ENCODE data around the gene PACRG. TPM values are rescaled to one million over a fixed set of nuclear protein-coding genes. Genes with fewer than 3 reads are reported as not detected.

PACRG gene
- total and polyA plus RNA-seq, 2 of the 4 experiments (the other 2 are of a cell fraction): not detected

- intact Hi-C loops (cut with micrococcal nuclease) (no loop called here), dilution Hi-C loops (cut with HindIII; ENCODE audit: low sequenced_read_pairs, unreplicated experiment) (no loop called here), in situ Hi-C loops (cut with MboI; ENCODE audit: low sequenced_read_pairs) (no loop called here)
- ATAC-seq (ENCODE audit: low read depth) (no peak), DNase-seq (no peak)
- Histone ChIP-seq H4K8ac (ENCODE audit: low read depth in 2 of 2, low read length in 2 of 2) (no peak overlapping the region), H3K27ac (ENCODE audit: insufficient read depth, low read length) (no peak overlapping the region), H3K4me3 (ENCODE audit: insufficient read depth, low read depth, low read length) (no peak overlapping the region), H4K5ac (ENCODE audit: low read depth, low read length) (no peak overlapping the region), H3K36me3 (ENCODE audit: control insufficient read depth, insufficient read depth, low read length) (no peaks in the 10 kb centered on the region), H3K56ac (ENCODE audit: extremely low read depth, insufficient read depth, low read length) (no peak overlapping the region), H3K27me3 (ENCODE audit: control insufficient read depth, insufficient read depth, low read length) (no peaks in the 10 kb centered on the region), H2AFZ (replicated peaks; ENCODE audit: low read length, poor library complexity) (no peak overlapping the region), H2BK20ac (ENCODE audit: low read depth, low read length) (no peak overlapping the region), H3K9ac (ENCODE audit: low read depth, low read length) (no peak overlapping the region), H2BK120ac (ENCODE audit: low read depth, low read length) (no peak overlapping the region), H2AK5ac (ENCODE audit: low read depth, low read length) (no peak overlapping the region), H3K79me1 (ENCODE audit: low read depth in 1 of 2, low read length in 2 of 2) (no peaks in the 10 kb centered on the region), H3K4me1 (ENCODE audit: control insufficient read depth, insufficient read depth, low read length) (no peaks in the 10 kb centered on the region), H3K9me3 (ENCODE audit: control insufficient read depth, insufficient read depth, low read length) (peaks cover 33% of the 10 kb centered on the region), H3K9me1 (ENCODE audit: insufficient read depth, low read length) (no peaks in the 10 kb centered on the region), H3K14ac (replicated peaks; ENCODE audit: low read depth, low read length) (no peak overlapping the region), H3K23ac (ENCODE audit: low read depth, low read length) (no peak overlapping the region), H4K91ac (ENCODE audit: insufficient read depth, low read depth, low read length) (no peak overlapping the region), H2AK9ac (replicated peaks; ENCODE audit: low read depth, low read length, poor library complexity) (no peak overlapping the region), H2BK5ac (ENCODE audit: low read depth, low read length, poor library complexity, severe bottlenecking) (no peak overlapping the region), H3K18ac (ENCODE audit: low read depth, low read length) (no peak overlapping the region), H3K4ac (ENCODE audit: low read depth, low read length) (no peak overlapping the region), H4K20me1 (ENCODE audit: insufficient read depth, low read length) (no peaks in the 10 kb centered on the region), H2BK15ac (ENCODE audit: low read depth, low read length) (no peak overlapping the region), H3K4me2 (ENCODE audit: low read depth, low read length) (no peak overlapping the region)
- ChIA-PET POLR2A (ENCODE audit: unreplicated experiment) (no interaction called here), CTCF (no interaction called here)
- 6% methylated on average over 6 of the region's 21 CpGs; no CpG with 5 or more reads in 1 of the 2 experiments for WGBS, 2 experiments (ENCODE audit: extremely low coverage in 2 of 2, insufficient read length in 1 of 2)
- no TSS peak for BruUV-seq (replicated peaks)
- TF ChIP-seq MXI1 (IDR thresholded peaks at IDR 0.05; ENCODE audit: borderline replicate concordance, low read depth, low read length) (no peak), USF2 (IDR thresholded peaks at IDR 0.05; ENCODE audit: low read depth, low read length) (no peak), SMC3 (IDR thresholded peaks at IDR 0.05; ENCODE audit: low read depth, low read length) (no peak), ELK1 (IDR thresholded peaks at IDR 0.05; ENCODE audit: borderline replicate concordance, low read depth, low read length) (no peak), RCOR1 (IDR thresholded peaks at IDR 0.05; ENCODE audit: insufficient replicate concordance, low read length) (no peak), CTCF (conservative IDR thresholded peaks at IDR 0.05; ENCODE audit: low read depth, low read length) (no peak), MAZ (IDR thresholded peaks at IDR 0.05; ENCODE audit: borderline replicate concordance, low read depth, low read length) (no peak), RFX5 (IDR thresholded peaks at IDR 0.05; ENCODE audit: low read depth, low read length) (no peak), MAFK (IDR thresholded peaks at IDR 0.05; ENCODE audit: low read depth, low read length) (no peak), CHD1 (IDR thresholded peaks at IDR 0.05; ENCODE audit: low read depth, low read length) (no peak), FOS (IDR thresholded peaks at IDR 0.05; ENCODE audit: low read depth, low read length) (no peak), NFE2L2 (IDR thresholded peaks at IDR 0.05; ENCODE audit: low read depth, low read length) (no peak), BHLHE40 (IDR thresholded peaks at IDR 0.05; ENCODE audit: low read depth, low read length) (no peak), CEBPB (IDR thresholded peaks at IDR 0.05; ENCODE audit: low read depth, low read length) (no peak), RAD21 (IDR thresholded peaks at IDR 0.05; ENCODE audit: low read length) (no peak), POLR2A (IDR thresholded peaks at IDR 0.05; ENCODE audit: low read depth, low read length) (no peak)
Measured at GRCh38 chr6:163260111-163260895, 532.5 kb downstream of the PACRG start.
